GM19438 (cell line): ENCODE measurements around the gene CIROP.

ENCODE experiments used
- ATAC-seq: cut with Tn5 transposase; IDR thresholded peaks from one replicate; pipeline ENCODE4 v1.9.1; 2021; ENCODE audit warnings: low read depth; ENCODE audit not compliant: unreplicated experiment

Gene CIROP

GRCh38 chr14:23070262-23071129, 34.3 kb downstream of the CIROP start:
- ATAC-seq, result no peak

- ATAC-seq, result no peak
Observed at GRCh38 chr14:23069413-23069806, 35.4 kb downstream of the CIROP start.

GRCh38 chr14:23068789-23069412, 35.9 kb downstream of the CIROP start:
- ATAC-seq, result peak; percentile 66

- no peak for ATAC-seq
Observed at GRCh38 chr14:23067847-23068788, 36.7 kb downstream of the CIROP start.

GRCh38 chr14:23066855-23067744, 37.7 kb downstream of the CIROP start:
- ATAC-seq, result no peak

GRCh38 chr14:23066368-23066767, 38.4 kb downstream of the CIROP start:
- ATAC-seq, result no peak

GRCh38 chr14:23063601-23064000, 41.2 kb downstream of the CIROP start:
- ATAC-seq, result no peak

GRCh38 chr14:23062002-23062401, 42.8 kb downstream of the CIROP start:
- ATAC-seq, result no peak

- no peak for ATAC-seq
Observed at GRCh38 chr14:23060536-23061260, 44.1 kb downstream of the CIROP start.

GRCh38 chr14:23058654-23059504, 45.9 kb downstream of the CIROP start:
- no peak for ATAC-seq

GRCh38 chr14:23057757-23058653, 46.8 kb downstream of the CIROP start:
- ATAC-seq, result peak; percentile 62

GRCh38 chr14:23056956-23057756, 47.6 kb downstream of the CIROP start, which contains the start of gene CDH24:
CDH24 (minus strand) TSS chr14:23057520; CDS start chr14:23055733, 1,787 bp downstream.
- ATAC-seq, result peak; percentile 54

- peak; percentile 50 for ATAC-seq
Observed at GRCh38 chr14:23056145-23056955, 48.4 kb downstream of the CIROP start.

- ATAC-seq, result no peak
Observed at GRCh38 chr14:23055621-23056144, 49.1 kb downstream of the CIROP start.

- ATAC-seq, result no peak
Observed at GRCh38 chr14:23055147-23055550, 49.6 kb downstream of the CIROP start.
